B cell (primary cell): ENCODE measurements around the gene ALDH4A1. TPM values are rescaled to one million over a fixed set of nuclear protein-coding genes. Genes with fewer than 3 reads are reported as not detected.

Experiments
- ATAC-seq: fragments of 200-7000 bp; cut with Tn5 transposase; one replicate; pipeline ENCODE4 v1.10.0; 2021; ENCODE audit warnings: low read depth, mild to moderate bottlenecking, moderate number of reproducible peaks, moderate library complexity
- CTCF ChIA-PET: fragments of 350-600 bp; sonication (Branson Sonifier 250); formaldehyde crosslinking; loops from one replicate; lab custom pipeline; 2021; ENCODE audit warnings: antibody characterized with exemption, inconsistent platforms; lab: Charles Lee
- POLR2A ChIA-PET: fragments of 350-600 bp; sonication (Branson Sonifier 250); formaldehyde crosslinking; loops from one replicate; lab custom pipeline; 2021; ENCODE audit warnings: antibody characterized with exemption; lab: Charles Lee
- DNase-seq: peaks from one replicate; pipeline ENCODE4 v3.0.0; 2013
- H2AFZ ChIP-seq: 2 replicates; pipeline ENCODE4 v1.6.1; 2012; ENCODE audit warnings: mild to moderate bottlenecking, low read depth, low read length; ENCODE audit not compliant: insufficient read depth, poor library complexity, severe bottlenecking
- H3K27ac ChIP-seq, 2 donors: 1 replicate in 1 of 2; 2 replicates in 1 of 2; pipeline ENCODE4 v1.5.1; 2012 to 2013; ENCODE audit warnings: low read length in 2 of 2, mild to moderate bottlenecking in 2 of 2, moderate library complexity in 1 of 2
- H3K27me3 ChIP-seq, 4 experiments: fragments of 200-600 bp in 1 of 4; sonication (generic) in 1 of 4; replicated peaks in 1 of 4; 1 replicate in 2 of 4; 2 replicates in 2 of 4; pipeline versions ENCODE4 v1.6.1 to v1.7.0; 2013 to 2016; ENCODE audit warnings: low read length in 3 of 4, mild to moderate bottlenecking in 2 of 4, mixed read lengths in 1 of 4, moderate library complexity in 1 of 4; ENCODE audit not compliant: insufficient read depth in 4 of 4, control insufficient read depth in 3 of 4; ENCODE audit errors: control extremely low read depth in 1 of 4
- H3K36me3 ChIP-seq, 2 experiments: replicated peaks in 1 of 2; 1 replicate in 1 of 2; 2 replicates in 1 of 2; pipeline versions ENCODE4 v1.6.1 to v1.7.1; 2013; ENCODE audit warnings: low read length in 1 of 2; ENCODE audit not compliant: insufficient read depth in 2 of 2, control insufficient read depth in 1 of 2; ENCODE audit errors: control extremely low read depth in 1 of 2, extremely low read depth in 1 of 2
- H3K4me1 ChIP-seq, 2 donors: fragments of 200-600 bp in 1 of 2; sonication (generic) in 1 of 2; 1 replicate in 1 of 2; 2 replicates in 1 of 2; pipeline versions ENCODE4 v1.5.1 to v1.6.1; 2013 to 2017; ENCODE audit warnings: low read length in 2 of 2; ENCODE audit not compliant: control insufficient read depth in 2 of 2, insufficient read depth in 2 of 2
- H3K4me2 ChIP-seq: replicated peaks from 2 replicates; pipeline ENCODE3; 2012; ENCODE audit warnings: mild to moderate bottlenecking, low read depth, low read length; ENCODE audit not compliant: poor library complexity, severe bottlenecking
- H3K4me3 ChIP-seq, 5 experiments: fragments of 200-600 bp in 1 of 5; sonication (generic) in 1 of 5; 1 replicate in 3 of 5; 2 replicates in 2 of 5; pipeline versions ENCODE4 v1.5.1 to v1.7.0; 2011 to 2016; ENCODE audit warnings: low read length in 4 of 5, mild to moderate bottlenecking in 4 of 5, low read depth in 2 of 5, control low read depth in 1 of 5, moderate library complexity in 1 of 5; ENCODE audit not compliant: insufficient read depth in 1 of 5; ENCODE audit errors: control extremely low read depth in 1 of 5, extremely low read depth in 1 of 5
- H3K79me2 ChIP-seq: fragments of 200-600 bp; sonication (generic); one replicate; pipeline ENCODE4 v1.6.0; 2016; ENCODE audit warnings: low read length; ENCODE audit not compliant: control insufficient read depth, insufficient read depth
- H3K9ac ChIP-seq: fragments of 200-600 bp; sonication (generic); 2 replicates; pipeline ENCODE4 v1.6.1; 2017; ENCODE audit warnings: mild to moderate bottlenecking, low read length, moderate library complexity
- H3K9me3 ChIP-seq, 3 donors: one replicate each; pipeline versions ENCODE4 v1.6.1 to v1.7.1; 2013; ENCODE audit warnings: low read length in 2 of 3; ENCODE audit not compliant: control insufficient read depth in 2 of 3, insufficient read depth in 1 of 3; ENCODE audit errors: control extremely low read depth in 1 of 3
- H4K20me1 ChIP-seq: 2 replicates; pipeline ENCODE4 v1.6.0; 2012; ENCODE audit warnings: mild to moderate bottlenecking, low read length; ENCODE audit not compliant: insufficient read depth, control insufficient read depth, poor library complexity, severe bottlenecking
- H3K27ac Mint-ChIP-seq: one replicate; pipeline ENCODE4 v1.8.0; 2021; ENCODE audit warnings: mixed read lengths
- H3K27me3 Mint-ChIP-seq: one replicate; pipeline ENCODE4 v1.8.0; 2021; ENCODE audit warnings: mixed read lengths
- H3K4me1 Mint-ChIP-seq: one replicate; pipeline ENCODE4 v1.8.0; 2021; ENCODE audit warnings: mixed read lengths
- H3K4me3 Mint-ChIP-seq: one replicate; pipeline ENCODE4 v1.8.0; 2021; ENCODE audit warnings: mixed read lengths
- H3K9me3 Mint-ChIP-seq: one replicate; pipeline ENCODE4 v1.8.0; 2022; ENCODE audit warnings: mixed read lengths; ENCODE audit not compliant: insufficient read depth
- CTCF ChIP-seq: fragments of 200-600 bp; IDR thresholded peaks from one replicate; pipeline ENCODE4 v1.8.0; 2022; ENCODE audit warnings: antibody characterized with exemption, mild to moderate bottlenecking
- EZH2 ChIP-seq: IDR thresholded peaks from 2 replicates; pipeline ENCODE4 v1.6.1; 2012; ENCODE audit warnings: borderline replicate concordance, low read depth, mild to moderate bottlenecking, moderate library complexity, low read length; ENCODE audit not compliant: insufficient read depth, poor library complexity, severe bottlenecking
- WGBS: methylation state at CpG from one replicate; pipeline ENCODE4 v1.1.5; 2013; ENCODE audit warnings: missing lambda C conversion rate; ENCODE audit not compliant: insufficient coverage; 5-methylcytosine and 5-hydroxymethylcytosine counted together
- intact Hi-C: fragments of 100-400 bp; cut with micrococcal nuclease; formaldehyde crosslinking; loops from one replicate; pipeline ENCODE4 v1.10.0; 2022
- polyA plus RNA-seq: library from polyadenylated mRNA; depleted of rRNA; stranded (reverse); fragments of >200 nt; gene quantifications from 2 replicates; pipeline ENCODE4 v1.2.3, GENCODE V29; 2012
- total RNA-seq, 2 donors: library from RNA; stranded (reverse); fragments of 120-200 nt in 1 of 2; gene quantifications; 1 replicate in 1 of 2; 2 replicates in 1 of 2; pipeline versions ENCODE4 v1.2.3 to v1.2.4, GENCODE V29; 2013 to 2022

ALDH4A1 gene
- total and polyA plus RNA-seq, 2 donors (not counting 1 experiment from before 2014, with no cell fraction given), result 2.7 to 3.4 TPM

- Histone ChIP-seq H4K20me1 (peaks cover 93% of the 10 kb centered on the region), H3K27me3 (no peaks in the 10 kb centered on the region), H3K4me3 (no peak overlapping the region), H3K79me2 (peaks cover 100% of the 10 kb centered on the region), H3K36me3 (peaks cover 0 to 8% of the 10 kb centered on the region in 2 experiments), H3K27ac (no peak overlapping the region), H3K4me2 (peak overlapping the region; percentile 9), H3K4me1 (peaks cover 43 to 54% of the 10 kb centered on the region in 2 donors), H3K9ac (no peak overlapping the region), H2AFZ (no peak overlapping the region), H3K9me3 (peaks cover 0 to 4% (median 0%) of the 10 kb centered on the region in 3 donors)
- WGBS, result 91% methylated on average over 3 of the region's 9 CpGs
- ChIA-PET POLR2A (interaction anchor here (2.0 kb wide), 1 partner anchor 16 kb away, joined by 6 read pairs; no protein-coding TSS in a partner anchor), CTCF (interaction anchor here (1.4 to 2.6 kb wide), 4 partner anchors 13 to 36 kb away, joined by 3 to 11 read pairs (median 5); no protein-coding TSS in a partner anchor)
- intact Hi-C loops, result no loop called here
- peaks cover 62% of the 10 kb centered on the region for H3K4me1 Mint-ChIP-seq
- no peak for TF ChIP-seq CTCF
- TF ChIP-seq EZH2, result no peak
- peak overlapping the region; percentile 51 for H3K4me3 Mint-ChIP-seq
- H3K27ac Mint-ChIP-seq, result no peak overlapping the region
- no peak for ATAC-seq
- no peaks in the 10 kb centered on the region for H3K27me3 Mint-ChIP-seq
- H3K9me3 Mint-ChIP-seq, result no peaks in the 10 kb centered on the region
- DNase-seq, result no peak
Measured at GRCh38 chr1:18943914-18944572, 41.7 kb upstream of the ALDH4A1 start.

DNA sequence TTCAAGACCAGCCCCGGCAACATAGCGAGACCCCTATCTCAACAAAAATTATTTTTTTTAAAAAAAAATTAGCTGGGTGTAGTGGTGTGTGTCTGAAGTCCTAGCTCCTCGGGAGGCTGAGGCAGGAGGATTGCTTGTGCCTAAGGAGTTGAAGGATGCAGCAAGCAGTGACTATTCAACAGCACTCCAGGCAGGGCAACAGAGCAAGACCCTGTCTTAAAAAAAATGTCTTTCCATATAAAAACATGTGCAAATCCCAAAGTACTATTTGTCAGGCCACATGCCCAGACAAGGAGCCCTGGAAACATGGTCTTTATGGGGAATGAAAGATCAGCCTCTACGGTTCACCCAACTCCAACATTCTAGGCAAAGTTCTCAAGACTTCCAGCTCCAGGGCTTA lies 40.8 kb upstream of the ALDH4A1 start:
- Mint-ChIP-seq H3K27me3 (no peaks in the 10 kb centered on the region), H3K27ac (peak overlapping the region; percentile 53), H3K4me3 (no peak overlapping the region), H3K9me3 (no peaks in the 10 kb centered on the region), H3K4me1 (peaks cover 59% of the 10 kb centered on the region)
- intact Hi-C loops, result no loop called here
- Histone ChIP-seq H3K9ac (no peak overlapping the region), H3K4me3 (no peak overlapping the region), H3K27me3 (no peaks in the 10 kb centered on the region), H3K9me3 (peaks cover 0 to 4% (median 0%) of the 10 kb centered on the region in 3 donors), H4K20me1 (peaks cover 99% of the 10 kb centered on the region), H3K27ac (no peak overlapping the region), H3K79me2 (peaks cover 100% of the 10 kb centered on the region), H3K4me1 (peaks cover 34 to 53% of the 10 kb centered on the region in 2 donors), H3K36me3 (peaks cover 0 to 8% of the 10 kb centered on the region in 2 experiments), H3K4me2 (no peak overlapping the region), H2AFZ (no peak overlapping the region)
- no peak for TF ChIP-seq EZH2
- TF ChIP-seq CTCF, result no peak
- no peak for DNase-seq
- no CpG with 5 or more reads among the region's 4 CpGs for WGBS
- POLR2A ChIA-PET, result interaction anchor here (0.6 to 2.0 kb wide), 2 partner anchors 16 to 28 kb away, joined by 4 to 6 read pairs; no protein-coding TSS in a partner anchor
- CTCF ChIA-PET, result interaction anchor here (3.3 kb wide), 1 partner anchor 30 kb away, joined by 14 read pairs; no protein-coding TSS in a partner anchor
- no peak for ATAC-seq
